ENCODE results near the gene MMP3.

DNA sequence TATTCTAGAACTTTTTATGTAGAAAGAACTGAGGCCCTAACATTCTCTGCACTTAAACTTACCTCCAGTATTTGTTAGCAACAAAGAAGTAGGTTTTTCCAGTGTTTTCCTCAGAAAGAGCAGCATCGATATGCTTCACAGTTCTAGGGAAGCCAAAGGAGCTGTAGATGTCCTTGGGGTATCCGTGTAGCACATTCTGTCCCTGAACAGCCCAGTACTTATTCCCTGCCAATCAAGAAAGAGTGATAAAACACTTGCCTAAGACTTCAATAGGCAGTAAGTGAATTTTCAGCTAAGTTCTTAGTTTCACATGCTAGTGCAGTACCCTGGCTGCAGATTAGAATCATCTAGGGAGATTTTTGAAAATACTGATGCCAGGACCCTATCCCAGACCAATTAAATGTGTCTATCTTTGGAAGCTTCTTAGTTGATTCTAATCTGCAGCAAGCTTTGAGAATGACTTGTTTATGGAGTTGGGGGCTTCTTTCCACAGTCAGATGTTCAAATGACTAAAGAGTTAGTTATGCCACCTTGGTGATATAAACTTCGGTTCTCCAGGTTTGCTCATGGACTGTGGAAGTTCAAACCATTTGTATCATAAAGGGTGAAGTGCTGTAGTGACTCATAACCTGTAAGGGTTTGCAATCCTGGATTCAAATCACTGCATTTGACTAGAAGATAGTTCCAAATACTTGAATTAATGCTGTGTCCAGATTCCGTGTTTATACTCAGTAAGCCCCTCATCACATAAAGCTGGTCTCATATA is 52.0 kb downstream of the MMP3 start:
- TF ChIP-seq POLR2A (IDR thresholded peaks at IDR 0.05; ENCODE audit: low read depth, low read length) (no peak), POLR2AphosphoS5 (IDR thresholded peaks at IDR 0.05; ENCODE audit: low read depth, low read length) (no peak)
